Inflammatory macrophage treated with lipopolysaccharide for 1 hour (primary cell): ENCODE data around the gene OGDH.
"Not testable (repeated sequence)": the region's sequence is repeated elsewhere in the genome, so short reads cannot be mapped to it uniquely, and the experiment has no call there.

Source experiments
- DNase-seq, 2 donors: peaks; one replicate each; pipeline ENCODE4 v3.0.0-alpha.2; 2020 to 2022

OGDH gene

GRCh38 chr7:44606341-44607140 lies at the start of gene OGDH:
TSS of gene OGDH (plus strand) at chr7:44606627. CDS start at chr7:44624344, 17,717 bp downstream.
- peak; percentile 98 to 99 for DNase-seq

GRCh38 chr7:44557485-44557884 lies 48.9 kb upstream of the OGDH start:
- DNase-seq: no peak

DNA sequence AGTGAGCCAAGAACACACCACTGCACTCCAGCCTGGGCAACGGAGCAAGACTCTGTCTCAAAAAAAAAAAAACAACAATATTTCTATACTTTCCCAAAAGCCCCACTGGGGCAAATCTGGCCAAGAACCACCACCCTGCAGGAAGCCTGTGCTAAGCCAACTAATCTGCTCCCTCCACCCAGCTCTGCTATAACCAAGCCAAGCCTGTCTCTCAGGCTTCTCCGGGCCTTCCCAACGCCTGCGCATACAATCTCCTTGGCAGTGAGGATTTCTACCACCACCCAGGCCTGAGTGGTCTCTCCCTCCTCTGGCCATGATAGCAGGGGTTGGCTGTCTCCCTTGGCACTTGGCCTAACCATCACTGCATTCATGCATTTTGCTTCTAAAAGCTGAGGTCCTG lies 46.9 kb upstream of the OGDH start:
- DNase-seq: no peak

DNA sequence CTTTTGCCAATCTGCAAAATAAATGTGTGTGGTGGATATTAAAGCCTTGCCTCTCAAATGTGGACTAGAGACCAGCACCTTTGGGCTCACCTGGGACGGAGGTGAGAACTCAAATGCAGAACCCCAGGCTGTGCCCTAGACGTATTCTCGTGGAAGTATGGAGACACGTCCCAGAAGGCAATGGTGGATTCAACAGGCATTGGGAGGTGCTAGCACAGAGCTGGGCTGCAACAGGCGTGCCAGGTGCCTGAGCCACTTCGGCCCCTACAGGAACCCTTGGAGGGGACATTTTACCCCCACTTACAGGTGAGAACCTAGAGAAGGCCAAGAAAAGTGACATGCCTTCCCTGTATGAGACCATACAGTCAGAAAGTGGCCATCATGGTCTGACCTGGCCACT lies 44.9 kb upstream of the OGDH start:
- DNase-seq: no peak

GRCh38 chr7:44561962-44562621 lies 44.3 kb upstream of the OGDH start:
- DNase-seq: no peak

GRCh38 chr7:44562622-44562962 lies 43.8 kb upstream of the OGDH start:
- DNase-seq: not testable (repeated sequence)

- no peak for DNase-seq
Measured at GRCh38 chr7:44563171-44563679, 43.2 kb upstream of the OGDH start.

DNA sequence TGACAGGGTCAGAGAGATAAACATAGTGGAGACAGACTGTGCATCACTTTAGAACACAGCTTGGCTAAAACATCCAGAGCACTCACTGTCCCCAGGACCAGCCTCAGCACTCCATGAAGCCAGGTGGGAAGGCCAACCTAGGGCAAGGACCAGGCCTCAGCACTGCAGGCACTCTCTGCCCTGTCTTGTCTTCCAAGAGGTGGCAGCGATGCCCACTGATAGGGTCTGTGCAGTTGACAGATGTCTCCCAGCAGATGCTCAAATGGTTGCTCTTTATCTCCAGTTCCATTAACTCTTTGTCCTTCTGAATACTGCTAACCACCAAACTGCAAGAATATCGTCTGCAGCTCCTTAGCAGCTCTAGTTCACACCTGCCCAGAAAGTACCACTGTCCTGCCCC lies 41.8 kb upstream of the OGDH start:
- DNase-seq: no peak

DNA sequence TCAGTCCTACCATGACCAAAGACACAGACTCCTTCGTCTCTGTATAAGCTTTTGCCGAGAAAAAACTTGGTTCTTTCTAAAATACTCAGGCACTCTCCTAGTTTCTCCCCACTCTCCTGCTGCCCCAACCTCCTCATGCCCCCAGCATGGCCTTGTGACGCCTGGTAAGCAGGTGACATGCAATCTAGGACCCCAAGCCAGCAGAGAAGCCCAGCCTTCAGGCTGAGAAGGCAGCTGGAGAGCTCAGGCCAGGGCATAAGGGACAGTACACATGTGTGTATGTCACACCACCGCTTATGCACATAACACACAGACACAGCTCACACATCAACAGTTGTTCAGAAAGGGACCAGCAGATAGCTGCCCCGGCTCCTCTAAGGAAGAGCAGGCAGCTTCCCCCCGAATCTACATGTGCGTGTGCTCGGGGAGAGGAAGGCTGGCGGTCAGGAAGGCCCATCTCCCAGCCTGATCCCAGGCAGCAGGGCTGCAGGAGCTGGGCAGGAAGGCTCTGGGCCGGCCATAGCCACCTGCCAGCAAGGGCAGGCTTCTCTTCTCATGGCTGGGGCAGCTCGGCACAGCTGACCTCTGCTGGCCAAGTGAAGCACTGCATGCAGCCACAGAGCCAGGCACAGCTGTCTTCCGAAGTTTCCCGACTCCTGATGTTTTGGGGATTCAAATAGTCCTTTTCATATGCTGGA lies 41.2 kb upstream of the OGDH start:
- DNase-seq: peak; percentile 21 to 77

DNA sequence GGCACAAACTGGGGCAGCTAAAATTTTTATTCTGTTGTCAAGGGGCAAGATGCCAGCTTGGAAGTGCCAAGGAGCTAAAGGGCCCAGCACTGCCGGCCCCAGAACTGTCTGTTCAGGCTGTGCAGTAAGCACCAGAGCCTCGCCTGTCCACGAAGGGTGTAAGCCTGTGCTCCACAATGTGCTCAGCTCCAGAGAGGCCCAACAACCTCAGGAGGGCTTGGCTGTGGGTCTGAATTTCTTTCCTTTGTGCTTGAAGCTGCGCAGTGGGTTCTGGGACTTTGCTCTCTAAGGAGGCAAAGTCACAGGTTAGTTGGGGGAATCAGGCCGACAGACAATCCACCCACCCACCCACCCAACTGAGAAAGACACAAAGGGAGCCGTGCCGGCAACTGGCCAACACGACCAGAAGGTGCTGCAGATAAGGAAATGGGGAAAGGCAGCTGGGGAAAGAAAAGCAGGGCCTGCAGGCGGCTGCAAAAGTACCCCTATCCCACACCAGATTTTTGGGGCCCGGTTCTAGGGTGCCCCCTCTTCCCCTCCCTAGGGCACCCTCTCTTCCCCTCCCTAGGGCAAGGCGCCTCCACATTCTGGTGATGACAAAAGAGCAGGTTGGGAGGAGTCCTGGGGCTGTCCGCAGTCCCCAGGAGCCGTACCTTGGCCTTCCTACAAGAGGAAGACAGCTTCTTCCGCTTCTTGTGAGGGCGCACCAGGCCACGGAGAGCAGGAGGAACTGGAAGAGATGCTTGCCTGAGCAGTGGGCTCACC lies 40.5 kb upstream of the OGDH start:
- DNase-seq: no peak

GRCh38 chr7:44566680-44567079 lies 39.7 kb upstream of the OGDH start:
- DNase-seq: no peak

GRCh38 chr7:44567884-44568283 lies 38.5 kb upstream of the OGDH start:
- no peak for DNase-seq

DNA sequence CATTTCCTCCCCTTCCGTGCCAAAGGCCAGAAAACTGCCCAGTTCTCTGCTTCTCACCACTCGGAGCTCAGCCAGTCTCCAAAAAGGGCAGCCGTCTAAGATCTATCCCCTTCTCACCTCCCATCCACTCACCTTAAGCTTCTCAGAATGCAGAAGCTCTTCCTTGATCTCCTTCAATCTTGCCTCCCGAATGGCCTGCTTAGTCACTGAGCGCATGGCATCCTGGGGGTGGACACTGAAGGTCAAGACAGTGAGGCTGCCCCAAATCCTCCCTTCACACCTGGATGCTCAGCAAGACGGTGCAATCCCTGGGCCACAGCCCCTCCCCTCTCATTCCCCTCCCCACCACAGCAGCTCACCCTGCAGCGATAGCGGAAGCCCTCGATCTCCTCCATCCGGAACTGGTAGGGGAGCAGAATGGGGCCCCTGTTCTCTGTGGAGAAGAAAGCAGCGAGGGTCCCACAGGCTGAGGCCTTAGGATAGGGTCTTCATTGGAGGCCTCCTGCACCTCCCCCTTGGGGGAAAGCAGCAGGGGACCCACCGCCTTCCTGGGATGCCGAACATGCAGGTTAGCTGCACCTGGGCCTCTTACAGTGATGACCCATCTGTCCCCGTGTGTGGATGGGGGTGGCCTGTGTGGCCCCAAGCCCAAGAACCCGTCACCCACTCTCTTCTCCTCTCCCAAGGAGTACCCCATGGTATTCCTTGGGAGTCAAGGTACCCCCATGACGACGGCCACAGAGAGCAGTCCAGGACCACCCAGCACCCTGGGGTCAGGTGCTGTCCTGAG lies 37.5 kb upstream of the OGDH start:
- DNase-seq: no peak

- DNase-seq: no peak
Measured at GRCh38 chr7:44569959-44570358, 36.5 kb upstream of the OGDH start.

DNA sequence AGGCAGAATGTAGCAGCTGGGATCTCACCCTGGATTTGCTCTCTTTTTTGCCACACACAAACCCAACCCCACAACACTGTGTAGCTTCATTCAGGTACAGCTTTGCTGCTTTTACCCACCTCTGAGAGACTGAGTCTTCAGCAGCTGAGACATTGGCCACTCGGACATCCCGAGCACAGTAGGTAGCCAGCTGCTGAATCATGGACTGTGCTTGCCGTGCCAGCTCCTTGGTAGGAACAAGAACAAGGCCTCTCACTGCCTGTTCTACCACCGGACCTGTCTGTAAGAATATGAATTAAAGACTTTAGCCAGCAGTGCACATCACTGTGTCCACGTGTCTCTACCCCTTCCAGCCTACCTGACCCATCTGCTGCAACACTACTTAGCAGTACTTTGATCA lies 33.7 kb upstream of the OGDH start:
- DNase-seq: no peak

DNA sequence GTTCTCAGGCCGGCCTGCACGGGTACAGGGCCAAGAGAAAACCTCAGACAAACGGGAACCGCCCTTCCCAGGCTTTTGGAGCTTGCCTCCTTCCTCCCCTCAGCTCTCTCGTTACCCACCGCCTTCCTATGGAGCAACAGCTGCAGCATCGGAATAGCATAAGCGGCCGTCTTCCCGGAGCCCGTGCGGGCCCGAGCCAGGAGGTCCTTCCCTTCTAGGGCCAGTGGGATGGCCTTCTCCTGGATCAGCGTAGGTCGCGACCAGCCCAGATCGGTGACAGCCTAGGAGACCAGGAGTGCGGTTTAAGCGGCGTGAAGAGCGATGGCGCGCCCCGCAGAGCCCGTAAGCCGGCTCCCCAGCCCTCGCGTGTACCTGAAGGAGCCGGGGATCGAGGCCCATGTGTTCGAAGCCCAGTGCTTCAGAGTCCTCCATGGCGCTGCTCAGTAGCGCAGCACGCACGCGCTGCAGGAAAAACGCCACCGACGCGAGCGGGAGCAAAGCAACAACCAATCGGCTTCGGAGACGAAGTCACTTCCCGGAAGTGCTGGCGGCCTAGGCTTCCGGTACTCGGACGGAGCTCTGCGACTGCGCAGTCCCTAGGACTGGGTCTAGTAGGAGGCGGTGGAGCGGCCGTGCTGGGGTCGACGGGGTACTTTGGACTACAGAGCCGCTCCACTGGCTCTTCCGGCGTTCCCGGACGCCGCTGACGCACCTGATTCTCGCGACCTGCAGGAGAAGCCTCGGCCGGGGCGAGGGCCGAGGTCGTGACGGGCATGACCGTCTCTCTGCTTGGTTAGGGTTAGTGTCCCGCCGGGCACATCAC lies 32.8 kb upstream of the OGDH start, which contains the start of gene DDX56:
Gene DDX56 (minus strand): TSS at position 445 of the 823 bp plus-strand sequence. CDS start 13 bp downstream, at position 432.
- DNase-seq: peak; percentile 94 to 97

GRCh38 chr7:44574287-44574872 lies 32.0 kb upstream of the OGDH start:
- peak in 1 of 2 donors; percentile 6 for DNase-seq

DNA sequence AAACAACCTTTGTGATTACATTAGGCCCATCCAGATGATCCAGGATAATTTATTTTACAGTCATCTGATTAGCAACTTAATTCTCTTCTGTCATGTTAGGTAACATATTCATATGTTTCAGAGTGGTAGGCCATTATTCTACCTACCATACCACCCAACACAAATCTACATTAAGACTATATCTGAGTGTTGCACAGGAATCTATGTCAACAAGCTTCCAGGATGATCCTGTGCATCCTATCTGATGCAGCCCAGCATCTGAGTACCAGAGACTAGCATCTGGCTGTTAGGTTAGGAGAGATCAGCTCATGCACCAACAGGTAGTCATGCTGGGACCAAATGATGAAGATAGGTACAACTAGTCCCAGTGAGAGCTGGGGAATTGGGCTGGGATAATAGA lies 31.4 kb upstream of the OGDH start:
- no peak for DNase-seq

- no peak for DNase-seq
Measured at GRCh38 chr7:44576228-44576627, 30.2 kb upstream of the OGDH start.
